Choroid plexus epithelial cell (primary cell): ENCODE measurements around the gene MAPK1.
"Not testable (repeated sequence)": the region's sequence is repeated elsewhere in the genome, so short reads cannot be mapped to it uniquely, and the experiment has no call there.

Source experiments
- DNase-seq: peaks from one replicate; pipeline ENCODE4 v3.0.0-alpha.2; 2010; ENCODE audit warnings: low read depth
- H3K4me3 ChIP-seq: 2 replicates; pipeline ENCODE4 v1.5.1; 2011; ENCODE audit warnings: low read depth, mild to moderate bottlenecking, control low read depth, low read length, moderate library complexity
- CTCF ChIP-seq: conservative IDR thresholded peaks from 2 replicates; pipeline ENCODE4 v1.5.1; 2011; ENCODE audit warnings: low read depth, mild to moderate bottlenecking, control low read depth, inconsistent platforms, low read length, moderate library complexity

Gene MAPK1

GRCh38 chr22:21758091-21758864 is 109.2 kb downstream of the MAPK1 start:
- no peak overlapping the region for H3K4me3 ChIP-seq
- TF ChIP-seq CTCF = no peak
- DNase-seq = no peak

GRCh38 chr22:21755851-21756284 is 111.6 kb downstream of the MAPK1 start:
- no peak overlapping the region for H3K4me3 ChIP-seq
- no peak for TF ChIP-seq CTCF
- peak; percentile 79 for DNase-seq

GRCh38 chr22:21754523-21754922 is 112.9 kb downstream of the MAPK1 start:
- no peak for TF ChIP-seq CTCF
- peak overlapping the region; percentile 22 for H3K4me3 ChIP-seq
- DNase-seq = peak; percentile 43

- DNase-seq = no peak
- no peak for TF ChIP-seq CTCF
These were observed 113.9 kb downstream of the MAPK1 start for GRCh38 chr22:21753374-21754111.

GRCh38 chr22:21752276-21752675 is 115.2 kb downstream of the MAPK1 start:
- DNase-seq = no peak
- no peak overlapping the region for H3K4me3 ChIP-seq
- no peak for TF ChIP-seq CTCF

More at GRCh38 chr22:21753374-21754111, 113.9 kb downstream of the MAPK1 start:
- H3K4me3 ChIP-seq = no peak overlapping the region

- TF ChIP-seq CTCF = no peak
- no peak overlapping the region for H3K4me3 ChIP-seq
- no peak for DNase-seq
These were observed 121.5 kb downstream of the MAPK1 start for GRCh38 chr22:21745948-21746347.

- DNase-seq = peak; percentile 36
These were observed 122.5 kb downstream of the MAPK1 start for GRCh38 chr22:21744917-21745316.

More at GRCh38 chr22:21744917-21745316, 122.5 kb downstream of the MAPK1 start:
- H3K4me3 ChIP-seq = not testable (repeated sequence)
